ENCODE measurements around the gene IGF1R. TPM values are rescaled to one million over a fixed set of nuclear protein-coding genes. Genes with fewer than 3 reads are reported as not detected.

Gene IGF1R
- total RNA-seq, 2 donors from 2014 or later = 115 to 119 TPM

- peaks cover 63% of the 10 kb centered on the region for H3K4me1 Mint-ChIP-seq
- Histone ChIP-seq H3K9me3 (ENCODE audit: control insufficient read depth, low read length) (no peaks in the 10 kb centered on the region), H3K27me3 (ENCODE audit: control insufficient read depth, insufficient read depth, low read length, poor library complexity, severe bottlenecking) (no peaks in the 10 kb centered on the region), H3K4me3 (ENCODE audit: low read length) (no peak overlapping the region), H3K4me1 (ENCODE audit: control insufficient read depth, insufficient read depth, low read length) (peaks cover 21% of the 10 kb centered on the region), H3K9ac (ENCODE audit: extremely low read depth, low read length, poor library complexity, severe bottlenecking) (no peak overlapping the region), H3K27ac (ENCODE audit: low read depth, low read length) (no peak overlapping the region), H3K36me3 (ENCODE audit: control insufficient read depth, insufficient read depth, low read length) (no peaks in the 10 kb centered on the region)
- no peaks in the 10 kb centered on the region for H3K9me3 Mint-ChIP-seq
- H3K4me3 Mint-ChIP-seq = no peak overlapping the region
- no peak for DNase-seq
- 97 to 98% methylated on average over 11 to 13 of the region's 13 CpGs for WGBS, 2 experiments (ENCODE audit: insufficient coverage in 1 of 2, insufficient read length in 1 of 2)
- TF ChIP-seq, protein P1, sequence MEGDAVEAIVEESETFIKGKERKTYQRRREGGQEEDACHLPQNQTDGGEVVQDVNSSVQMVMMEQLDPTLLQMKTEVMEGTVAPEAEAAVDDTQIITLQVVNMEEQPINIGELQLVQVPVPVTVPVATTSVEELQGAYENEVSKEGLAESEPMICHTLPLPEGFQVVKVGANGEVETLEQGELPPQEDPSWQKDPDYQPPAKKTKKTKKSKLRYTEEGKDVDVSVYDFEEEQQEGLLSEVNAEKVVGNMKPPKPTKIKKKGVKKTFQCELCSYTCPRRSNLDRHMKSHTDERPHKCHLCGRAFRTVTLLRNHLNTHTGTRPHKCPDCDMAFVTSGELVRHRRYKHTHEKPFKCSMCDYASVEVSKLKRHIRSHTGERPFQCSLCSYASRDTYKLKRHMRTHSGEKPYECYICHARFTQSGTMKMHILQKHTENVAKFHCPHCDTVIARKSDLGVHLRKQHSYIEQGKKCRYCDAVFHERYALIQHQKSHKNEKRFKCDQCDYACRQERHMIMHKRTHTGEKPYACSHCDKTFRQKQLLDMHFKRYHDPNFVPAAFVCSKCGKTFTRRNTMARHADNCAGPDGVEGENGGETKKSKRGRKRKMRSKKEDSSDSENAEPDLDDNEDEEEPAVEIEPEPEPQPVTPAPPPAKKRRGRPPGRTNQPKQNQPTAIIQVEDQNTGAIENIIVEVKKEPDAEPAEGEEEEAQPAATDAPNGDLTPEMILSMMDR (conservative IDR thresholded peaks at IDR 0.05) = no peak
- no peaks in the 10 kb centered on the region for H3K27me3 Mint-ChIP-seq (ENCODE audit: insufficient read depth)
- H3K36me3 Mint-ChIP-seq (ENCODE audit: low read depth) = peaks cover 2% of the 10 kb centered on the region
- no peak overlapping the region for H3K27ac Mint-ChIP-seq
Observed at GRCh38 chr15:98730860-98731711, 82.7 kb downstream of the IGF1R start.

GRCh38 chr15:98731712-98732450 lies 83.5 kb downstream of the IGF1R start:
- H3K4me1 Mint-ChIP-seq = peaks cover 65% of the 10 kb centered on the region
- no peak overlapping the region for H3K4me3 ChIP-seq (ENCODE audit: low read length)
- H3K27me3 Mint-ChIP-seq (ENCODE audit: insufficient read depth) = no peaks in the 10 kb centered on the region
- H3K9me3 Mint-ChIP-seq = no peaks in the 10 kb centered on the region
- H3K9ac ChIP-seq (ENCODE audit: extremely low read depth, low read length, poor library complexity, severe bottlenecking) = no peak overlapping the region
- no peaks in the 10 kb centered on the region for H3K36me3 ChIP-seq (ENCODE audit: control insufficient read depth, insufficient read depth, low read length)
- peaks cover 22% of the 10 kb centered on the region for H3K4me1 ChIP-seq (ENCODE audit: control insufficient read depth, insufficient read depth, low read length)
- TF ChIP-seq, protein P1 (conservative IDR thresholded peaks at IDR 0.05) = no peak
- DNase-seq = peak; percentile 42
- no peak overlapping the region for H3K27ac ChIP-seq (ENCODE audit: low read depth, low read length)
- WGBS, 2 experiments (ENCODE audit: insufficient coverage in 1 of 2, insufficient read length in 1 of 2) = 92 to 94% methylated on average over 9 of the region's 9 CpGs
- H3K4me3 Mint-ChIP-seq = no peak overlapping the region
- no peaks in the 10 kb centered on the region for H3K36me3 Mint-ChIP-seq (ENCODE audit: low read depth)
- H3K27ac Mint-ChIP-seq = no peak overlapping the region
- no peaks in the 10 kb centered on the region for H3K9me3 ChIP-seq (ENCODE audit: control insufficient read depth, low read length)
- H3K27me3 ChIP-seq (ENCODE audit: control insufficient read depth, insufficient read depth, low read length, poor library complexity, severe bottlenecking) = no peaks in the 10 kb centered on the region

GRCh38 chr15:98733098-98733497 lies 84.8 kb downstream of the IGF1R start:
- H3K27me3 Mint-ChIP-seq (ENCODE audit: insufficient read depth) = no peaks in the 10 kb centered on the region
- no peaks in the 10 kb centered on the region for H3K9me3 Mint-ChIP-seq
- Histone ChIP-seq H3K36me3 (ENCODE audit: control insufficient read depth, insufficient read depth, low read length) (no peaks in the 10 kb centered on the region), H3K9ac (ENCODE audit: extremely low read depth, low read length, poor library complexity, severe bottlenecking) (no peak overlapping the region), H3K9me3 (ENCODE audit: control insufficient read depth, low read length) (no peaks in the 10 kb centered on the region), H3K4me1 (ENCODE audit: control insufficient read depth, insufficient read depth, low read length) (peaks cover 24% of the 10 kb centered on the region), H3K4me3 (ENCODE audit: low read length) (no peak overlapping the region), H3K27ac (ENCODE audit: low read depth, low read length) (no peak overlapping the region), H3K27me3 (ENCODE audit: control insufficient read depth, insufficient read depth, low read length, poor library complexity, severe bottlenecking) (no peaks in the 10 kb centered on the region)
- peak; percentile 33 for DNase-seq
- H3K27ac Mint-ChIP-seq = no peak overlapping the region
- TF ChIP-seq, protein P1 (conservative IDR thresholded peaks at IDR 0.05) = no peak
- H3K4me3 Mint-ChIP-seq = no peak overlapping the region
- H3K4me1 Mint-ChIP-seq = peaks cover 59% of the 10 kb centered on the region
- 95 to 100% methylated on average over 1 to 5 of the region's 5 CpGs for WGBS, 2 experiments (ENCODE audit: insufficient coverage in 1 of 2, insufficient read length in 1 of 2)
- no peaks in the 10 kb centered on the region for H3K36me3 Mint-ChIP-seq (ENCODE audit: low read depth)
